ENCODE measurements around the gene CEACAM19.

The CEACAM19 gene

DNA sequence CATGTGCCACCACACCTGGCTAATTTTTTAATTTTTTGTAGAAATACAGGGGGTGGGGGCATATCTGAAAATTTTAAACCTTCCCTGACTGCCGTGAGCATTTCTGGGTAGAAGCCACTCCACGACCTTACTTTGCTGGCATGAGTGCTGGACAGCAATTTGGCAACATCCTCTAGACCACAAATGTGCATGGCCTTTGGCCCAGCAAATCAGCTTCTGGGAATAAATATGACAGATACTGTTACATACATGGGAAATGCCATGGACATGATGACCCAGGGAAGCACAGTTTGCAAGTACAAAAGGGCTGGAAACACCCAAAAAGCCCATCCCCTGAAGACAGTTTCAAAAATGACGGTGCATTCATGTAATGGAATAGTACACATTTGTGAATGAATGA, 30.8 kb upstream of the CEACAM19 start:
- no peak overlapping the region for H3K4me3 Mint-ChIP-seq
- peaks cover 3% of the 10 kb centered on the region for H3K4me1 Mint-ChIP-seq
- H3K27me3 Mint-ChIP-seq = peaks cover 39% of the 10 kb centered on the region
- H3K27ac Mint-ChIP-seq = no peak overlapping the region
- no peak for DNase-seq
- H3K9me3 Mint-ChIP-seq = no peaks in the 10 kb centered on the region
- CTCF ChIA-PET = no interaction called here
- no peaks in the 10 kb centered on the region for H3K36me3 Mint-ChIP-seq

- H3K4me3 Mint-ChIP-seq = no peak overlapping the region
- CTCF ChIA-PET = no interaction called here
Observed at GRCh38 chr19:44641501-44642265, 29.6 kb upstream of the CEACAM19 start.

DNA sequence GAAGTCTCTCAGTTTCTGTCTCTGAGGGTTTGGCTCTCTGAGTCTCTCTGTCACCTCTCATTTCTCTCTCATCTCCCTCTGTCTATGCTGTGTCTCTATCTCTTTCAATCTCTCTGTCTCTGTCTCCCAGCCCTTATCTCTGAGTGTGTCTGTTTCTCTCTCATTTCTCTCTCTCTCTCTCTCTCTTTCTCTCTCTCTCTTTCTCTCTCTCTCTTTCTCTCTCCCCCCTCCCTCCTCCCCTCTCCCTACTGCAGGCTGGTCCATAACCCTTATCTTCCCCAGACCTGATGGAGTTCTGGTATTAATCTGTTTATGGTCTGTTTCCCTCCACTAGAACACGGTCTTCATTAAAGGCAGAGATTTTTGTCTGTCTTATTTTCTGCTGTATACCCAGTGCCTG, 28.9 kb upstream of the CEACAM19 start:
- Mint-ChIP-seq H3K27ac (no peak overlapping the region), H3K27me3 (peaks cover 35% of the 10 kb centered on the region), H3K4me1 (peaks cover 3% of the 10 kb centered on the region), H3K36me3 (no peaks in the 10 kb centered on the region), H3K4me3 (no peak overlapping the region), H3K9me3 (no peaks in the 10 kb centered on the region)
- CTCF ChIA-PET = no interaction called here
- no peak for DNase-seq

More at GRCh38 chr19:44641501-44642265, 29.6 kb upstream of the CEACAM19 start:
- Mint-ChIP-seq H3K27me3 (peaks cover 35% of the 10 kb centered on the region), H3K36me3 (no peaks in the 10 kb centered on the region), H3K9me3 (no peaks in the 10 kb centered on the region), H3K4me1 (peaks cover 3% of the 10 kb centered on the region), H3K27ac (no peak overlapping the region)
- DNase-seq = no peak

DNA sequence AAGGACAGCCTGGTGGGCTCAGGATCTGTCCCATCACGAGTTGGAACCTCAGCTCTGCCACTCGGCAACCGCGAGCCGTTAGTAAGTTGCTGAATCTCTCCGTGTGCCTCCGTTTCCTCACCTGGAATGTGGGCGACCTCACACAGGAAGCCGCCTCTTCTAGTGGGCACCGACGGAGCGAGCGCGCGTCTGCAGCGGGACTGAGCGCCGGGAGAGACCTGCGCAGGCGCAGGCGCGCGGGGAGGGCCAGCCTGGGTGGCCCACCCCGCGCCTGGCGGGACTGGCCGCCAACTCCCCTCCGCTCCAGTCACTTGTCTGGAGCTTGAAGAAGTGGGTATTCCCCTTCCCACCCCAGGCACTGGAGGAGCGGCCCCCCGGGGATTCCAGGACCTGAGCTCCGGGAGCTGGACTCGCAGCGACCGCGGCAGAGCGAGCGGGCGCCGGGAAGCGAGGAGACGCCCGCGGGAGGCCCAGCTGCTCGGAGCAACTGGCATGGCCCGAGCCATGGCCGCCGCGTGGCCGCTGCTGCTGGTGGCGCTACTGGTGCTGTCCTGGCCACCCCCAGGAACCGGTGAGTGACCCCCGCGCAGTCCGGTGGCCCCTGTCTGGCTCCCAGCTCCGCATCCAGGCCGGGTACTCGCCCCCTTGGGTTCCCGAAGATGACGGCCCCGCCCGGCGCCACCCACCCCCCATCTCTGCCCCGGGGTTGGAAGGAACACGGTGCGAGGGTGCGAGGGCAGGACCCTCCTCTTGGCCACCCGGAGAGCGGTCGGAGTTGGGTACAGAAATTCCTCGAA, 27.5 kb upstream of the CEACAM19 start, which contains the start of gene PVR:
PVR (plus strand) TSS at position 306 of the 797 bp plus-strand sequence; CDS start at position 493, 187 bp downstream.
- DNase-seq = peak; percentile 40
- peaks cover 3% of the 10 kb centered on the region for H3K4me1 Mint-ChIP-seq
- no peaks in the 10 kb centered on the region for H3K36me3 Mint-ChIP-seq
- H3K27me3 Mint-ChIP-seq = peaks cover 35% of the 10 kb centered on the region
- no peak within 1 kb of the TSS for H3K27ac Mint-ChIP-seq
- peak within 1 kb of the TSS; percentile 76 for H3K4me3 Mint-ChIP-seq
- CTCF ChIA-PET = interaction anchor here (0.8 to 1.0 kb wide), 2 partner anchors 9 to 13 kb away, joined by 3 to 4 read pairs; no protein-coding TSS in a partner anchor
- no peaks in the 10 kb centered on the region for H3K9me3 Mint-ChIP-seq

DNA sequence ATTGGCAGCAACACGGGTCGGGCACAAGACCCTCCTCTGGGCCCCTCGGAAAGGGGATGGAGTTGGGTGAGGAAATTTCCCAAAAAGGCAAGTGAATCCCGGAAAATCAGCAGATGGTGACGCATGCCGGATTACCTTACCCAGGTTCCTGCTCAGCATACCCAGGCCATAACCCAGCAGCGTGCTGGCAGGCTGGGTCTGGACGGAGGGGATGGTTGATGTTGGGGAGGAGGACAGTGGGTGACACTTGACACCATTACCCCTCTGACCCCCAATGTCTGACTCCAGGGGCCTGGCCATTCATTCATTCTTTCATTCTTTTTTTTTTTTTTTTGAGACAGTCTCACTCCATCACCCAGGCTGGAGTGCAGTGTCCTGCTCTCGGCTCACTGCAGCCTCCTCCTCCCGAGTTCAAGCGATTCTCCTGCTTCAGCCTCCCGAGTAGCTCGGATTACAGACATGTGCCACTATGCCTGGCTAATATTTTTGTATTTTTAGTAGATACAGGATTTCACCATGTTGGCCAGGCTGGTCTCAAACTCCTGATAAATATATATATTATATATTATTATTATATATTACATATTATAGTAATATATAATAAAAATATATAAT, 26.8 kb upstream of the CEACAM19 start:
- Mint-ChIP-seq H3K9me3 (no peaks in the 10 kb centered on the region), H3K27ac (no peak overlapping the region), H3K27me3 (peaks cover 35% of the 10 kb centered on the region), H3K4me1 (peaks cover 3% of the 10 kb centered on the region), H3K4me3 (peak overlapping the region; percentile 76), H3K36me3 (no peaks in the 10 kb centered on the region)
- DNase-seq = peak; percentile 22
- CTCF ChIA-PET = interaction anchor here (1.0 kb wide), 1 partner anchor 13 kb away, joined by 4 read pairs; no protein-coding TSS in a partner anchor

- no peak for DNase-seq
- Mint-ChIP-seq H3K9me3 (no peaks in the 10 kb centered on the region), H3K27ac (no peak overlapping the region), H3K4me1 (peaks cover 3% of the 10 kb centered on the region), H3K36me3 (no peaks in the 10 kb centered on the region), H3K4me3 (no peak overlapping the region), H3K27me3 (peaks cover 35% of the 10 kb centered on the region)
- CTCF ChIA-PET = no interaction called here
Observed at GRCh38 chr19:44645407-44646048, 25.8 kb upstream of the CEACAM19 start.

DNA sequence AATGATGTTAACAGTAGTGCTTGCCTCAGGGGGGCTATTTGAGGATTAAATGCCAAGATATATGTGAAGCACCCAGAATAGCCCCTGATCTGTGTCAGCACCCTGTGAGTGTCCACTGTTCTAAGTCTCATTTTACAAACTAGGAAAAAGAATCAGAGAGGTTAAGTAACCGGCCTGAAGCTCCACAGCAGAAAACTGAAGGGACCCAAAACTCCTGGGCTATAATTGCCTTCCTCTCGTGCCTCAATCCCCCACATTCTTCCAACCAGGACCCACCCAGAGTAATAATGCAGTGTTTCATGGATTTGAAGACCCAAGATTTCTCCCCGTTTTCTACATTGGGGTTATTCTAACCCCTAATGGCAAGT, 25.2 kb upstream of the CEACAM19 start:
- no peak overlapping the region for H3K27ac Mint-ChIP-seq
- peaks cover 34% of the 10 kb centered on the region for H3K27me3 Mint-ChIP-seq
- no peaks in the 10 kb centered on the region for H3K9me3 Mint-ChIP-seq
- H3K4me1 Mint-ChIP-seq = peaks cover 3% of the 10 kb centered on the region
- no peak for DNase-seq
- CTCF ChIA-PET = no interaction called here
- no peak overlapping the region for H3K4me3 Mint-ChIP-seq
- no peaks in the 10 kb centered on the region for H3K36me3 Mint-ChIP-seq

DNA sequence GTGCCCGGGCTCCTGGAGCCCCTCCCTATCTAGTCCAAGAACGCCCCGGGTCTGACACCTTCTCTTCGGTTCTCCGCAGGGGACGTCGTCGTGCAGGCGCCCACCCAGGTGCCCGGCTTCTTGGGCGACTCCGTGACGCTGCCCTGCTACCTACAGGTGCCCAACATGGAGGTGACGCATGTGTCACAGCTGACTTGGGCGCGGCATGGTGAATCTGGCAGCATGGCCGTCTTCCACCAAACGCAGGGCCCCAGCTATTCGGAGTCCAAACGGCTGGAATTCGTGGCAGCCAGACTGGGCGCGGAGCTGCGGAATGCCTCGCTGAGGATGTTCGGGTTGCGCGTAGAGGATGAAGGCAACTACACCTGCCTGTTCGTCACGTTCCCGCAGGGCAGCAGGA, 24.1 kb upstream of the CEACAM19 start:
- Mint-ChIP-seq H3K27ac (no peak overlapping the region), H3K9me3 (no peaks in the 10 kb centered on the region), H3K4me1 (peaks cover 3% of the 10 kb centered on the region), H3K36me3 (no peaks in the 10 kb centered on the region), H3K27me3 (peaks cover 22% of the 10 kb centered on the region), H3K4me3 (no peak overlapping the region)
- CTCF ChIA-PET = no interaction called here
- DNase-seq = no peak

- CTCF ChIA-PET = interaction anchor here (0.8 to 1.4 kb wide), 3 partner anchors 8 to 78 kb away, joined by 3 to 10 read pairs (median 4); no protein-coding TSS in a partner anchor
- no peaks in the 10 kb centered on the region for H3K9me3 Mint-ChIP-seq
- no peak overlapping the region for H3K27ac Mint-ChIP-seq
- no peaks in the 10 kb centered on the region for H3K36me3 Mint-ChIP-seq
- H3K27me3 Mint-ChIP-seq = peaks cover 10% of the 10 kb centered on the region
- no peak for DNase-seq
- no peak overlapping the region for H3K4me3 Mint-ChIP-seq
- no peaks in the 10 kb centered on the region for H3K4me1 Mint-ChIP-seq
Observed at GRCh38 chr19:44648631-44649251, 22.5 kb upstream of the CEACAM19 start.

DNA sequence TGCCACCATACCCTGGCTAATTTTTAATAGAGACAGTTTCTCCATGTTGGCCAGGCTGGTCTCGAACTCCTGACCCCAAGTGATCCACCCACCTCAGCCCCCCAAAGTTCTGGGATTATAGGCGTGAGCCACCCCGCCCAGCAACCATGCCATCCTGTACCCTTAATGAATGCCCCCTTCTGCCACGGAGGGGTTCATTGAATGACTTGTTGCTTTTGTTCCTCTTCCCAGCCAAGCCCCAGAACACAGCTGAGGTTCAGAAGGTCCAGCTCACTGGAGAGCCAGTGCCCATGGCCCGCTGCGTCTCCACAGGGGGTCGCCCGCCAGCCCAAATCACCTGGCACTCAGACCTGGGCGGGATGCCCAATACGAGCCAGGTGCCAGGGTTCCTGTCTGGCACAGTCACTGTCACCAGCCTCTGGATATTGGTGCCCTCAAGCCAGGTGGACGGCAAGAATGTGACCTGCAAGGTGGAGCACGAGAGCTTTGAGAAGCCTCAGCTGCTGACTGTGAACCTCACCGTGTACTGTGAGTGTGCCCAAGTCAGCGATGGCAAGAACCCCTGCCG, 21.6 kb upstream of the CEACAM19 start:
- Mint-ChIP-seq H3K27me3 (peaks cover 1% of the 10 kb centered on the region), H3K27ac (no peak overlapping the region), H3K4me3 (no peak overlapping the region), H3K4me1 (peaks cover 5% of the 10 kb centered on the region), H3K36me3 (no peaks in the 10 kb centered on the region), H3K9me3 (no peaks in the 10 kb centered on the region)
- CTCF ChIA-PET = interaction anchor here (1.4 kb wide), 1 partner anchor 73 kb away, joined by 4 read pairs; no protein-coding TSS in a partner anchor
- no peak for DNase-seq

DNA sequence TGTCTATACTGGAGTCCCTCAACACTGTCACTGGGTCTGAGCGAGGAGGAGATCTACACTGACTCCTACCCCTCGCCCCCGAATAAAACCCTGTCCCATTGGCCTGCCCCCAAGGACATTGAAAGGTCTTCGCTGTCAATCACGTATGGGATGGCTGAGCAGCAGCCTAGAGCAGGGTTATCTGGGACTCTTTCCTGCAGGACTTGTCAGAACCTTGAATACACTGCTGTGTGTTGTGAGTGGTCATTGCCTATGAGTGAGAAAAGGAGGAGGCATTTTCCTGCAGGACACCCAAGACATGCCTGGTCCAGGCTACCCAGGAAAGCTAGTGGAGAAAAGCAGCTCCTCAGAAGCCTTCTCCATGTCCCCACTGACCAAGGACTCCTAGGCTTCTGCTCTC, 17.9 kb upstream of the CEACAM19 start:
- Mint-ChIP-seq H3K27me3 (no peaks in the 10 kb centered on the region), H3K4me1 (peaks cover 6% of the 10 kb centered on the region), H3K36me3 (peaks cover 3% of the 10 kb centered on the region), H3K9me3 (no peaks in the 10 kb centered on the region), H3K27ac (no peak overlapping the region), H3K4me3 (no peak overlapping the region)
- no peak for DNase-seq
- CTCF ChIA-PET = interaction anchor here (0.6 to 2.3 kb wide), 4 partner anchors 10 to 118 kb away, joined by 3 to 13 read pairs (median 4); no protein-coding TSS in a partner anchor

DNA sequence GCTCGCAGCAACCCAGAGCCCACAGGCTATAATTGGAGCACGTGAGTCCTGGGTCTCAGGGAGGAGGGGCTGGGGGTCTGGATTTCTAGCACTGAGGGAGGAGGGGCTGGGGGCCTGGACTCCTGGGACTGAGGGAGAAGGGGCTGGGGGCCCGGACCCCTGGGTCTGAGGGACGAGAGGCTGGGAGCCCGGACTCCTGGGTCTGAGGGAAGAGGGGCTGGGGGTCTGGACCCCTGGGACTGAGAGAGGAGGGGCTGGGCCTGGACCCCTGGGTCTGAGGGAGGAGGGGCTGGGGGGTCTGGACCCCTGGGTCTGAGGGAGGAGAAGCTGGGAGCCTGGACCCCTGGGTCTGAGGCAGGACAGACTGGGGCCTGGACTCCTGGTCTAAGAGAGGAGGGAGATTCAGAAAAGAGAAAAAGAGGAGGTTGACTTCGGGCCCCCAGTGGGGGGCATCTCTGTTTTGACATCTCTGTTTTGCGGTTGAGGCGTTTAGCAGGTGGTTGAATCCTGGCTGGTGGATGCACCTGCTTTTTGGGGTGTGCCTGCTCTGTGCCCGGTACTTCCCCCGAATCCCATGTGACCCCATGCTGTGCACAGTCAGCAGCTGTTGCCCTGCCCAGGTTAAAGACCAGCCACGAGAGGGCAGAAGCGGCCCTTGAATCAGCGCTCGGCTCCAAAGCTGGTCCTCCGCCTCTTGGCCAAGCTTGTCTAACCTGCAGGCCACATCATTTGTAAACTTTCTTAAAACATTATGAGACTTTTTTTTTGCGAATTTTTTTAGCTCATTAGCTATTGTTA, 17.1 kb upstream of the CEACAM19 start:
- CTCF ChIA-PET = interaction anchor here (0.6 to 2.3 kb wide), 16 partner anchors 9 to 131 kb away, joined by 3 to 13 read pairs (median 4); no protein-coding TSS in a partner anchor
- peak; percentile 85 for DNase-seq
- Mint-ChIP-seq H3K4me1 (peaks cover 6% of the 10 kb centered on the region), H3K4me3 (no peak overlapping the region), H3K9me3 (no peaks in the 10 kb centered on the region), H3K27ac (no peak overlapping the region), H3K27me3 (no peaks in the 10 kb centered on the region), H3K36me3 (peaks cover 3% of the 10 kb centered on the region)
